GM19372 (cell line): ENCODE results near the gene RFX2.

Experiments
- ATAC-seq: cut with Tn5 transposase; IDR thresholded peaks from one replicate; pipeline ENCODE4 v1.9.1; 2021; ENCODE audit warnings: mild to moderate bottlenecking, low read depth, moderate library complexity; ENCODE audit not compliant: unreplicated experiment

The RFX2 gene

GRCh38 chr19:5959260-5960004 is 150.9 kb downstream of the RFX2 start:
- ATAC-seq, result no peak

GRCh38 chr19:5958851-5959122 is 151.5 kb downstream of the RFX2 start:
- ATAC-seq, result no peak

- no peak for ATAC-seq
These were observed 152.0 kb downstream of the RFX2 start for GRCh38 chr19:5958074-5958850.

GRCh38 chr19:5957170-5957569 is 153.1 kb downstream of the RFX2 start:
- no peak for ATAC-seq

GRCh38 chr19:5956728-5957127 is 153.6 kb downstream of the RFX2 start:
- no peak for ATAC-seq

GRCh38 chr19:5956323-5956722 is 154.0 kb downstream of the RFX2 start:
- ATAC-seq, result no peak

GRCh38 chr19:5955636-5955935 is 154.7 kb downstream of the RFX2 start:
- no peak for ATAC-seq

- ATAC-seq, result no peak
These were observed 156.0 kb downstream of the RFX2 start for GRCh38 chr19:5954293-5954692.

- ATAC-seq, result no peak
These were observed 156.6 kb downstream of the RFX2 start for GRCh38 chr19:5953680-5954213.

GRCh38 chr19:5953030-5953589 is 157.2 kb downstream of the RFX2 start:
- no peak for ATAC-seq

GRCh38 chr19:5952193-5953029 is 157.9 kb downstream of the RFX2 start:
- ATAC-seq, result no peak

- no peak for ATAC-seq
These were observed 158.9 kb downstream of the RFX2 start for GRCh38 chr19:5951338-5951861.

GRCh38 chr19:5950741-5951140 is 159.6 kb downstream of the RFX2 start:
- ATAC-seq, result no peak

GRCh38 chr19:5949792-5950305 is 160.5 kb downstream of the RFX2 start:
- ATAC-seq, result no peak

GRCh38 chr19:5948752-5949564 is 161.3 kb downstream of the RFX2 start:
- ATAC-seq, result no peak

- ATAC-seq, result no peak
These were observed 162.9 kb downstream of the RFX2 start for GRCh38 chr19:5947435-5947834.

- ATAC-seq, result no peak
These were observed 166.7 kb downstream of the RFX2 start for GRCh38 chr19:5943623-5944022.
